GM18507 (cell line): ENCODE results near the gene CABLES2.

Experiments used
- DNase-seq: peaks from one replicate; pipeline ENCODE4 v3.0.0; 2011; ENCODE audit warnings: low read depth; ENCODE audit not compliant: insufficient read length; ENCODE audit errors: extremely low spot score
- FAIRE-seq: peaks from 2 replicates; lab custom pipeline; 2011; peaks lifted over from hg19 to GRCh38; lab: Jason Lieb, UNC

CABLES2 gene

GRCh38 chr20:62354031-62354808 lies 52.9 kb downstream of the CABLES2 start:
- FAIRE-seq (no peak), DNase-seq (no peak)

- DNase-seq = no peak
- no peak for FAIRE-seq
Measured at GRCh38 chr20:62353289-62354030, 53.6 kb downstream of the CABLES2 start.

GRCh38 chr20:62352402-62353288 lies 54.4 kb downstream of the CABLES2 start:
- DNase-seq = no peak
- no peak for FAIRE-seq

GRCh38 chr20:62351469-62352401 lies 55.4 kb downstream of the CABLES2 start:
- no peak for DNase-seq
- no peak for FAIRE-seq

- no peak for FAIRE-seq
- DNase-seq = no peak
Measured at GRCh38 chr20:62350629-62351422, 56.3 kb downstream of the CABLES2 start.

GRCh38 chr20:62350098-62350628 lies 56.9 kb downstream of the CABLES2 start:
- no peak for FAIRE-seq
- no peak for DNase-seq

GRCh38 chr20:62349556-62350097 lies 57.5 kb downstream of the CABLES2 start:
- DNase-seq (no peak), FAIRE-seq (no peak)

- no peak for FAIRE-seq
- DNase-seq = no peak
Measured at GRCh38 chr20:62348604-62349003, 58.5 kb downstream of the CABLES2 start.

GRCh38 chr20:62347445-62347844 lies 59.6 kb downstream of the CABLES2 start:
- DNase-seq (no peak), FAIRE-seq (no peak)

GRCh38 chr20:62347151-62347404 lies 60.0 kb downstream of the CABLES2 start:
- DNase-seq = no peak
- FAIRE-seq = no peak

- FAIRE-seq (no peak), DNase-seq (no peak)
Measured at GRCh38 chr20:62346398-62347150, 60.5 kb downstream of the CABLES2 start.

GRCh38 chr20:62345681-62346370 lies 61.3 kb downstream of the CABLES2 start:
- FAIRE-seq (no peak), DNase-seq (no peak)

- no peak for FAIRE-seq
Measured at GRCh38 chr20:62344782-62345181, 62.3 kb downstream of the CABLES2 start.

GRCh38 chr20:62344092-62344491 lies 63.0 kb downstream of the CABLES2 start:
- FAIRE-seq = no peak

More at GRCh38 chr20:62344782-62345181, 62.3 kb downstream of the CABLES2 start:
- DNase-seq = no peak

GRCh38 chr20:62342910-62343309 lies 64.2 kb downstream of the CABLES2 start:
- no peak for FAIRE-seq
- no peak for DNase-seq

More at GRCh38 chr20:62344092-62344491, 63.0 kb downstream of the CABLES2 start:
- no peak for DNase-seq

GRCh38 chr20:62339647-62340062 lies 67.4 kb downstream of the CABLES2 start:
- DNase-seq = peak; percentile 35
- peak; percentile 96 for FAIRE-seq
